ENCODE data around the gene MPEG1.

MPEG1 gene

DNA sequence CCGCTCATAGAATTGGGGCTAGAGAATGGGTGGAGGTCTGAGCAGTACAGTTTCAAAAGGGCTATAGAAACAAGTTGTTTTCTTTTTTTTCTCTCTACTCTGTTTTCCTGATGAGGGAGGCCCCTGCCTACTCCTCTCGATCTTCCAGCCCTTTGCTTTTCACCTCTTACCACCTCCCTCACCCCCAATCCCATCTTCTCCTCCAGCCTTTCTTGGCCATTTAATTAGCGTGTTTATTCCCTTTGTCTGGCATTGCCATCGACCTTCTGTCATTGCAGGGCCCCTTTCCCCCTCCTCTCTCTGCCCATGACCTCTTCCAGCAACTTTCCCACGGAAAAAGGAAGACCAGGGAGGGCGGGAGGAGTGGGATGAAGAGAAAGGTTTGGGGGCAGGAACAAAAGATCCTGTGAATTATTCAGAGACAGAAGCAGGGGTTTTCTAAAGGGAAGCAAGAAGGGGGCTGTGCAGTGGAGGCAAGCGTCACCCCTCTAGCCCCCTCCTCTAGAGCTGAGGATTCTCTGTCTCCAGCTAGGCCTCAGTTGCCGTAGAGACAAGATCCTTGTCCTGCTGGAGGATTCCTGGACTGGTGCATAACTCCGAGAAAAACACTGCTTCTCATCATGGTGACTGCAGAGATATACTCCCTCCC is 27.9 kb downstream of the MPEG1 start:
- DNase-seq (ENCODE audit: low read depth) = no peak
- TF ChIP-seq MYC (IDR thresholded peaks at IDR 0.05; ENCODE audit: low read depth, low read length) = no peak
- TF ChIP-seq, protein P1, sequence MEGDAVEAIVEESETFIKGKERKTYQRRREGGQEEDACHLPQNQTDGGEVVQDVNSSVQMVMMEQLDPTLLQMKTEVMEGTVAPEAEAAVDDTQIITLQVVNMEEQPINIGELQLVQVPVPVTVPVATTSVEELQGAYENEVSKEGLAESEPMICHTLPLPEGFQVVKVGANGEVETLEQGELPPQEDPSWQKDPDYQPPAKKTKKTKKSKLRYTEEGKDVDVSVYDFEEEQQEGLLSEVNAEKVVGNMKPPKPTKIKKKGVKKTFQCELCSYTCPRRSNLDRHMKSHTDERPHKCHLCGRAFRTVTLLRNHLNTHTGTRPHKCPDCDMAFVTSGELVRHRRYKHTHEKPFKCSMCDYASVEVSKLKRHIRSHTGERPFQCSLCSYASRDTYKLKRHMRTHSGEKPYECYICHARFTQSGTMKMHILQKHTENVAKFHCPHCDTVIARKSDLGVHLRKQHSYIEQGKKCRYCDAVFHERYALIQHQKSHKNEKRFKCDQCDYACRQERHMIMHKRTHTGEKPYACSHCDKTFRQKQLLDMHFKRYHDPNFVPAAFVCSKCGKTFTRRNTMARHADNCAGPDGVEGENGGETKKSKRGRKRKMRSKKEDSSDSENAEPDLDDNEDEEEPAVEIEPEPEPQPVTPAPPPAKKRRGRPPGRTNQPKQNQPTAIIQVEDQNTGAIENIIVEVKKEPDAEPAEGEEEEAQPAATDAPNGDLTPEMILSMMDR (IDR thresholded peaks at IDR 0.05; ENCODE audit: low read depth, low read length) = no peak
- TF ChIP-seq, protein P2, sequence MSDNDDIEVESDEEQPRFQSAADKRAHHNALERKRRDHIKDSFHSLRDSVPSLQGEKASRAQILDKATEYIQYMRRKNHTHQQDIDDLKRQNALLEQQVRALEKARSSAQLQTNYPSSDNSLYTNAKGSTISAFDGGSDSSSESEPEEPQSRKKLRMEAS (IDR thresholded peaks at IDR 0.05; ENCODE audit: low read depth, low read length) = no peak
- no peak overlapping the region for H3K4me3 ChIP-seq (ENCODE audit: low read depth, low read length)

DNA sequence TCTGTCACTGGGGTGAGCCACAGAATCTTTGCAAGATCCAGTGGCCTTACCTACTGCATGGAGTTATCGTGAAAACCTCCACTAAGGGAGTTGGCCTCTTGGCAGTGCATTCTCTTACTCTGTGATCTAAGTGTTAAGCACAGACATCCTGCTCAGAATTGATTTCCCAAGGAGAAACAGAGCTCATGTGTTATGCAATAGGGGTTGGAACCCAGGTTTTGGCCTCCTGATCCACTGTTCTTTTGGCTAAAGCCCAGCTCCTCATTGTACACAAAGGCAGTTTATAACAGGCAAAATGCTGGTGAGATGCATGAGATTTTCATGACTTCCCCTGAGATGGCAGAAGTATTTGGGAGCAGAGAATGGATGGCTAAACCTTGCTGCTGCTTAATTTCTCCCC is 29.0 kb downstream of the MPEG1 start:
- TF ChIP-seq POLR2A (IDR thresholded peaks at IDR 0.05; ENCODE audit: extremely low read depth, insufficient read length) (no peak), MYC (IDR thresholded peaks at IDR 0.05; ENCODE audit: low read depth, low read length) (no peak)
- TF ChIP-seq, protein P1 (IDR thresholded peaks at IDR 0.05; ENCODE audit: low read depth, low read length) = no peak
- TF ChIP-seq, protein P2 (IDR thresholded peaks at IDR 0.05; ENCODE audit: low read depth, low read length) = no peak
- no peak overlapping the region for H3K4me3 ChIP-seq (ENCODE audit: low read depth, low read length)
- no peak for DNase-seq (ENCODE audit: low read depth)

DNA sequence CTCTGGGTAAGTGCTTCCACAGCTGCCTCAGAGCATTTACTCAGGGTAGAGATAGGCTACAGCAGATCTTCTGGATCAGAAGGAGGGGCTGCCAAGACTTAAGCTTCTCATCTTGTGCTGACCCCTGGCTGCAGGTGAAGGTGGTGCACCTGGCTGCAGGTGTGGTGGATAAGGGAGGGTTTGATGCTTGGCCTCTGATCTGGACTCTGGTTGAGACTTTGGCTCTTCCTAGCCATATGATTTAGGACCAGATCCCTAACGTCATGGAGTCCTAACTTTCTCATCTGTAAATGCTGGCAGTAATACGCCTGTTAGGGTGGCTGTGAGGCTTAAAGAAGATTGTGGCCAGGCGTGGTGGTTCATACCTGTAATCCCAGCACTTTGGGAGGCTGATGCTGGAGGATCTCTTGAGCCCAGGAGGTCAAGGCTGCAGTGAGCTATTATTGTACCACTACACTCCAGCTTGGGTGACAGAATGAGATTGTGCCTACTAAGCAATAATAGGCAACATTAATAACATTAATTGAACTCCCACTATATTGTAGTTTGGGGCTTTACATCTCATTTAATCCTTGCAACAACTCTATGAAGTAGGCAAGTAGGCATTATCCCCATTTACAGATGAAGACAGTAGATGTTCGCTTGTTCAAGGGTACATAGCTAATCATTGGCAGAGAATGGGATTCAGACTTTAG is 30.1 kb downstream of the MPEG1 start:
- TF ChIP-seq, protein P1 (IDR thresholded peaks at IDR 0.05; ENCODE audit: low read depth, low read length) = peak; percentile 20
- TF ChIP-seq, protein P2 (IDR thresholded peaks at IDR 0.05; ENCODE audit: low read depth, low read length) = no peak
- no peak for TF ChIP-seq POLR2A (IDR thresholded peaks at IDR 0.05; ENCODE audit: extremely low read depth, insufficient read length)
- no peak for TF ChIP-seq MYC (IDR thresholded peaks at IDR 0.05; ENCODE audit: low read depth, low read length)
- no peak overlapping the region for H3K4me3 ChIP-seq (ENCODE audit: low read depth, low read length)

DNA sequence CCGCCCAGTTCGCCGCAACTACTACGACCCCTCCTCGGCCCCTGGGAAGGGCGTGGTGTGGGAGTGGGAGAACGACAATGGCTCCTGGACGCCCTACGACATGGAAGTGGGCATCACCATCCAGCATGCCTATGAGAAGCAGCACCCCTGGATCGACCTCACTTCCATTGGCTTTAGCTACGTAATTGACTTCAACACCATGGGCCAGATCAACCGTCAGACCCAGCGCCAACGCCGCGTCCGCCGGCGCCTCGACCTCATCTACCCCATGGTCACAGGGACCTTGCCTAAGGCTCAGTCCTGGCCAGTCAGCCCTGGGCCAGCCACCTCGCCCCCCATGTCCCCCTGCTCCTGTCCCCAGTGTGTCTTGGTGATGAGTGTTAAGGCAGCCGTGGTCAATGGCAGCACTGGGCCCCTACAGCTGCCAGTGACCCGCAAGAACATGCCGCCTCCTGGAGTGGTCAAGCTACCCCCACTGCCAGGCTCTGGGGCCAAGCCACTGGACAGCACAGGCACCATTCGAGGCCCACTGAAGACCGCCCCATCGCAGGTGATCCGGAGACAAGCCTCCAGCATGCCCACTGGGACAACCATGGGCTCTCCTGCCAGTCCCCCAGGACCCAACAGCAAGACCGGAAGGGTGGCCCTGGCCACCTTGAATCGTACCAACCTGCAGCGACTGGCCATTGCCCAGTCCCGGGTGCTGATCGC is 30.8 kb downstream of the MPEG1 start:
- TF ChIP-seq, protein P2 (IDR thresholded peaks at IDR 0.05; ENCODE audit: low read depth, low read length) = no peak
- TF ChIP-seq, protein P1 (IDR thresholded peaks at IDR 0.05; ENCODE audit: low read depth, low read length) = no peak
- no peak for TF ChIP-seq POLR2A (IDR thresholded peaks at IDR 0.05; ENCODE audit: extremely low read depth, insufficient read length)
- no peak overlapping the region for H3K4me3 ChIP-seq (ENCODE audit: low read depth, low read length)
- no peak for DNase-seq (ENCODE audit: low read depth)

More for the DNA sequence above, 30.1 kb downstream of the MPEG1 start:
- DNase-seq (ENCODE audit: low read depth) = no peak

DNA sequence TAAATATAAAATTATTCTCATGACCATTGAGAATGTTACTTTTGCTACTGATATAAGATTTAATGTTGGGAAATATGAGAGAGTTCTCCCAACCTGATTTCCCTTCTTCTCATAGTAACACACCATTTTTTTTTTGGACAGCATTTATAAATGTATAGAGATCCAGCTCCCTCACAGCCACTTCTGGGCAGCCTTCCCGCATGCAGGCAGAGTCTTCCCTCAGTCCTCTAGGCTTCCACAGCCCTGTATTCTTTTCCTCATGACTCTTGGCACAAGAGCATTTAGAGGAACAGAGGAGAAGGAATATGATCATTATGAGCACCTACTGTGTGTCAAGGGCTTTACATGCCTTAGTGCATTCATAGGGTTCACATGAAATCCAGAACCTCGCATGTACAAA is 31.8 kb downstream of the MPEG1 start:
- no peak overlapping the region for H3K4me3 ChIP-seq (ENCODE audit: low read depth, low read length)
- DNase-seq (ENCODE audit: low read depth) = no peak
- TF ChIP-seq, protein P2 (IDR thresholded peaks at IDR 0.05; ENCODE audit: low read depth, low read length) = no peak
- no peak for TF ChIP-seq MYC (IDR thresholded peaks at IDR 0.05; ENCODE audit: low read depth, low read length)
- TF ChIP-seq POLR2A (IDR thresholded peaks at IDR 0.05; ENCODE audit: extremely low read depth, insufficient read length) = no peak
- TF ChIP-seq, protein P1 (IDR thresholded peaks at IDR 0.05; ENCODE audit: low read depth, low read length) = no peak
